GM18873 (cell line): ENCODE measurements around the gene CASZ1.

Source experiments
- ATAC-seq: cut with Tn5 transposase; IDR thresholded peaks from one replicate; pipeline ENCODE4 v1.9.1; 2021; ENCODE audit warnings: mild to moderate bottlenecking, moderate library complexity, moderate number of reproducible peaks; ENCODE audit not compliant: unreplicated experiment, low FRiP score

The CASZ1 gene

GRCh38 chr1:10597492-10598388 lies 198.7 kb downstream of the CASZ1 start:
- ATAC-seq = no peak

GRCh38 chr1:10596780-10597179 lies 199.7 kb downstream of the CASZ1 start:
- ATAC-seq = no peak

DNA sequence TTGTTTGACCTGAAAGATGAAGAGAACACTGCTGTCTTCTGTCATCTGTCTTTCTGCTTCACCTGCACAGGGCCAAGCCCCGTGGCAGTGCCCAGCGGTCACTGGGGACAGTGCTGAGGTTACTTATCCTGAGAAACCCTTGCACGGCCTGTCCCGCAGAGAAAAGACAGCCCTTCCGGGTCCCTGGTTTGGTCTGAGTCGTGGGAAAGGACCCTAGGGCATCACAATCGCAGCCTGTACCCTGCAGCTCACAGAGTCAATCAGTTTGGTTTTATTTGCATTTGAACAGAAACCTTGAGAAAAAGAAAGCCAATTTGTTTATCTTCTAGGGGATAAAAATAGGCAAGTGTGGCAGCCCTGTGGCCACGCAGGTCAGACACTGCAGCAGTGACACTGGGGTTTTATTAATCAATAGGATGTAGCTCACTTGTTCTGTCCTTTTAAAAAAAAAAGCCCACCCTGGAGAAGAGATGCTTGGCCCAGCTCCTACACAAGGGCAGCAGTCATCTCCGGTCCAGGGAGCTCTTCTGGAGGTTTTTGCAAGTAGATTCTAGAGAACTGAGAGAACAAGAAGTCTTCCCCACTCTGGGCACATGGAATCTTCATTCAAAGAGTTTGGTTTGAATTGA lies 201.7 kb downstream of the CASZ1 start:
- no peak for ATAC-seq

DNA sequence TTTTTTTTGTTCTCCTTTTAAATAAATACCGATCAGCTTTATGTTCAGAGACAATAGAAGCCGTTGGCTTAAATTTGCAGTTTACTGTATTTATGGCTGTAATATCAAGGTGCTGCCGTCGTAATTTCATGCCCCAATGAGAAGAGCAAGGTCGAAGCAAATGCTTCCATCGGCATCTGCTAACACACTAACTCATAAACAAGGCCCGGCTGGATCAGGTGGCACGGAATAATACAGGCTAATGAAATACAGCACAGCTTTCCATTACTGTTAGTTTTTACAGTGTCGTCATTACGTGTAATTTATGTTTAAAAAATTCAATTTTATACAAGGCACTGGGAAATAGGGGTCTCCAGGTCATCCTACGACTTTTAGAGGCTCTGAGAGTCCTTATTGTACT lies 202.7 kb downstream of the CASZ1 start:
- ATAC-seq = no peak

DNA sequence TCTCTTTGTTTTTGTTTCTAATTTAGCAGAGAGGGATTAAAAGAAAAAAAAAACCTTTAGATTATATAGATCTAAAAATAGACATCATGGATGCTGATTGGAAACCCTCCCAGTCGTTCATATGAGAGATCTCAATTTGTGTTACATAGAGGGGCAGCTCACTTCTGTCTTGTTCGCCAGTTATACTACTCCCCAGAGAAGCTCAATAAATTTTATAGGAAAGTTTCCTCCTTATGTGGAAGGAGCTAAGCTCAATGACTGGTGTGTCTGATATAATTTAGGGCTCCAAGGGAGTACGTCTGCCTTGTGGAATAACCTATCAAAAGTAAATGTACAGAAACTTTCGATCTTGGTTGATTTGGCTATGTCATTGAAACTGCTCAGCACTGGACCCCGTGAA lies 204.1 kb downstream of the CASZ1 start:
- no peak for ATAC-seq

DNA sequence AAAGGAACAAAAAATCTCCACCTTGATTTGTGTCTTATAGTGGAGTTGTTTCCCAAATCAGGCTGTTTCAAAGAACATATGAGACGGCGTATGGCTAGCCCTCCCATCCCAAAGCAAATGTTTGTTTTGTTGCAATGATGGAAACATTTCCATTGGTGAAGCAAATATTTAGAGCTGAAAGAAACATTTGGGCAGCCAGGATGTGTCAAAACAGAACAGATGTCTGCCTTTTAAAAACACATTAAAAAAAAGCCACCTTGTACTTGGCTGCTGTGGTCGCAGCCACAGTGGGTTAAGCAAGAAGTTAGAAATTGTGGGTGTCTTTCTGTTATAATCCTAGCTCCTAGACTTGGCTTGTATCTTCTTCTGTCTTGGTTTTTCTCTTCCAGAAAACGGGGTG lies 205.4 kb downstream of the CASZ1 start:
- no peak for ATAC-seq

DNA sequence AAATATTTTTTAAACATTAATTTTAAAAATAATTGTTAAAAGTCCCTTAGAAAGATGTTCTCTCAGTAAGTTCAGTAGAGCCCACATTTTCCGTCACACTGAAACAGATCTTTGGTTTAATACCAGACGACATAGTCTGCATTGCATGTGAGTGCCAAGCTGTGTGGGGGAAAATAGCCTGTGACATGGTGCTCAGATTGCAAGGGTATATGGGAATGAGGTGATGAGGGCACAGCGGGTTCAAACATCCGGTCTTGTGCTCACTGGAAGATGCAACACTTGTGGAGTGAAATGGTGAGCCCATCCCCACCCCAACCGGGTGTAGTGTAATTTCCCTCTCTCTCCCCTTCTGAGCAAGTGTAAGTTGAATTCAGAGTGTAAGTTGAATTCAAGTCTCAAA lies 207.4 kb downstream of the CASZ1 start:
- ATAC-seq = no peak

DNA sequence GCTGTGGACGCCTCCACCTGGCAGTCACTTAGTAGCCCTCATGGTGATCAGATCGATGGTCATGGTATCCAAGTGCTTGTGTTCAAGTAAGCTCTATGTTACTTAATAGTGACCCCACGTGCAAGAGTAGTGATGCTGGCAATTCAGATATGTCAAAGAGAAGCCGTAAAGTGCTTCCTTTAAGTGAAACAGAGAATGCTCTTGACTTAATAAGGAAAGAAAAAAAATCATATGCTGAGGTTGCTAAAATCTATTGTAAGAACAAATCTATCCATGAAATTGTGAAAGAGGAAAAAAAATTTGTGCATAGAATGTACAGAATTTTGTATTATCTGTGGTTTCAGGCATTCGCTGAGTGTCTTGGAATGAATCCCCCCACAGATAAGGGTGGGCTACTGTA lies 207.8 kb downstream of the CASZ1 start:
- ATAC-seq = no peak
